ENCODE measurements around the gene RBM26.

The RBM26 gene

GRCh38 chr13:79405831-79406596 is at the start of gene RBM26:
TSS of gene RBM26 (minus strand) at chr13:79406255. CDS start at chr13:79405774, 481 bp downstream.
- peak; percentile 94 for DNase-seq

- no peak for DNase-seq
Measured at GRCh38 chr13:79455331-79455730, 49.3 kb upstream of the RBM26 start.

- no peak for DNase-seq
Measured at GRCh38 chr13:79452239-79452913, 46.3 kb upstream of the RBM26 start.

- DNase-seq: no peak
Measured at GRCh38 chr13:79451500-79451962, 45.5 kb upstream of the RBM26 start.

- no peak for DNase-seq
Measured at GRCh38 chr13:79450110-79450509, 44.1 kb upstream of the RBM26 start.

GRCh38 chr13:79448413-79448812 is 42.4 kb upstream of the RBM26 start:
- no peak for DNase-seq

- DNase-seq: no peak
Measured at GRCh38 chr13:79447741-79448140, 41.7 kb upstream of the RBM26 start.

- no peak for DNase-seq
Measured at GRCh38 chr13:79447141-79447540, 41.1 kb upstream of the RBM26 start.

- DNase-seq: no peak
Measured at GRCh38 chr13:79445968-79446645, 40.1 kb upstream of the RBM26 start.

GRCh38 chr13:79442706-79443105 is 36.7 kb upstream of the RBM26 start:
- DNase-seq: no peak

- no peak for DNase-seq
Measured at GRCh38 chr13:79442221-79442620, 36.2 kb upstream of the RBM26 start.

- no peak for DNase-seq
Measured at GRCh38 chr13:79440958-79441528, 35.0 kb upstream of the RBM26 start.

- no peak for DNase-seq
Measured at GRCh38 chr13:79439275-79439674, 33.2 kb upstream of the RBM26 start.

- DNase-seq: no peak
Measured at GRCh38 chr13:79435561-79435990, 29.5 kb upstream of the RBM26 start.

GRCh38 chr13:79434556-79434955 is 28.5 kb upstream of the RBM26 start:
- DNase-seq: no peak

- DNase-seq: no peak
Measured at GRCh38 chr13:79432992-79433391, 26.9 kb upstream of the RBM26 start.

GRCh38 chr13:79432086-79432485 is 26.0 kb upstream of the RBM26 start:
- no peak for DNase-seq

GRCh38 chr13:79429309-79429708 is 23.3 kb upstream of the RBM26 start:
- no peak for DNase-seq

GRCh38 chr13:79427883-79428282 is 21.8 kb upstream of the RBM26 start:
- no peak for DNase-seq

- no peak for DNase-seq
Measured at GRCh38 chr13:79427265-79427664, 21.2 kb upstream of the RBM26 start.

- DNase-seq: no peak
Measured at GRCh38 chr13:79423801-79424642, 18.0 kb upstream of the RBM26 start.

- no peak for DNase-seq
Measured at GRCh38 chr13:79423340-79423739, 17.3 kb upstream of the RBM26 start.
